Measurements from ENCODE around the gene SPATS2L.

DNA sequence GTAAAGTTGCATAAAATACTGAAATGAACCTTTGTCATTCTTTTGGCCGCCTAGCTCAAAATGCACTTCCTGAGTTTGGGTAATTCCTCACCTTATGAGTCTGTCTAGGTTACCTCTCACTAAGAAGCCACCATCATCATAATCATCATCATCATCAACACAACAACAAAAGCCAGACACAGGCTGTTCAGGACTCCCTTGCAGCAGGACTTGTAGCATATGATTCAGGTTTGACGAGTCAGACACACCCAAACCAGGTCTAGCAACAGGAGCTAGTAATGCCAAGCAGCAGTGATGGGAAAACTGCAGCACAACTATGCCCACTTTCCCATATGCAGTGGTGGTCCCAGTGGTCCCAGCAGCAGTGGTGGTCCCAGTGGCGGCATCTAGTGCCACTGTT, 216.7 kb downstream of the SPATS2L start:
- TF ChIP-seq CTCF (IDR thresholded peaks at IDR 0.05): no peak
- no peak for TF ChIP-seq POLR2A (IDR thresholded peaks at IDR 0.05)
- no peak for TF ChIP-seq POLR2AphosphoS5 (IDR thresholded peaks at IDR 0.05)
